Measurements from ENCODE around the gene PAK6.

The PAK6 gene

GRCh38 chr15:40276927-40277326 lies 38.1 kb downstream of the PAK6 start:
- DNase-seq (ENCODE audit: low read depth): no peak

- DNase-seq (ENCODE audit: low read depth): no peak
Observed at GRCh38 chr15:40277471-40277870, 38.6 kb downstream of the PAK6 start.

GRCh38 chr15:40278026-40278425 lies 39.2 kb downstream of the PAK6 start:
- no peak for DNase-seq (ENCODE audit: low read depth)

GRCh38 chr15:40279437-40280141 lies 40.7 kb downstream of the PAK6 start:
- peak; percentile 51 for DNase-seq (ENCODE audit: low read depth)

GRCh38 chr15:40280260-40281056 lies 41.6 kb downstream of the PAK6 start:
- no peak for DNase-seq (ENCODE audit: low read depth)

- DNase-seq (ENCODE audit: low read depth): no peak
Observed at GRCh38 chr15:40281057-40281800, 42.4 kb downstream of the PAK6 start.

- DNase-seq (ENCODE audit: low read depth): no peak
Observed at GRCh38 chr15:40281801-40282146, 42.9 kb downstream of the PAK6 start.

GRCh38 chr15:40282147-40282868 lies 43.4 kb downstream of the PAK6 start:
- peak; percentile 16 for DNase-seq (ENCODE audit: low read depth)

- DNase-seq (ENCODE audit: low read depth): peak; percentile 19
Observed at GRCh38 chr15:40282869-40283614, 44.2 kb downstream of the PAK6 start, which contains the start of gene ANKRD63. Gene ANKRD63, minus strand, starts transcription at chr15:40283064. Its CDS starts 478 bp downstream, at chr15:40282586.

GRCh38 chr15:40283615-40284300 lies 44.9 kb downstream of the PAK6 start:
- no peak for DNase-seq (ENCODE audit: low read depth)

- DNase-seq (ENCODE audit: low read depth): no peak
Observed at GRCh38 chr15:40285151-40285550, 46.3 kb downstream of the PAK6 start.

- DNase-seq (ENCODE audit: low read depth): no peak
Observed at GRCh38 chr15:40285554-40286011, 46.7 kb downstream of the PAK6 start.

- no peak for DNase-seq (ENCODE audit: low read depth)
Observed at GRCh38 chr15:40286061-40286532, 47.2 kb downstream of the PAK6 start.

- DNase-seq (ENCODE audit: low read depth): no peak
Observed at GRCh38 chr15:40286794-40287193, 47.9 kb downstream of the PAK6 start.

- DNase-seq (ENCODE audit: low read depth): no peak
Observed at GRCh38 chr15:40287505-40287904, 48.6 kb downstream of the PAK6 start.

GRCh38 chr15:40287968-40288367 lies 49.1 kb downstream of the PAK6 start:
- DNase-seq (ENCODE audit: low read depth): no peak

GRCh38 chr15:40289140-40289775 lies 50.4 kb downstream of the PAK6 start:
- DNase-seq (ENCODE audit: low read depth): no peak

GRCh38 chr15:40290545-40290917 lies 51.7 kb downstream of the PAK6 start:
- no peak for DNase-seq (ENCODE audit: low read depth)

GRCh38 chr15:40290918-40291574 lies 52.2 kb downstream of the PAK6 start:
- DNase-seq (ENCODE audit: low read depth): no peak

- DNase-seq (ENCODE audit: low read depth): no peak
Observed at GRCh38 chr15:40292246-40292645, 53.4 kb downstream of the PAK6 start.

All from stimulated activated CD4-positive, alpha-beta T cell treated with anti-CD3 and anti-CD28 coated beads, Interleukin-2, amount 100 ng/mL, for 4 hours (primary cell).